Activated CD8-positive, alpha-beta T cell treated with anti-CD3 and anti-CD28 coated beads, Interleukin-2, amount 10 ng/mL, durations not matched to agents 7 days and 5 days (primary cell): ENCODE measurements around the gene PCDHB7. TPM values are rescaled to one million over a fixed set of nuclear protein-coding genes. Genes with fewer than 3 reads are reported as not detected.
"Not testable (repeated sequence)": the region's sequence is repeated elsewhere in the genome, so short reads cannot be mapped to it uniquely, and the experiment has no call there.

Experiments used
- ATAC-seq: fragments of 150-1000 bp; cut with Tn5 transposase; one replicate; pipeline ENCODE4 v1.10.0; 2021; ENCODE audit warnings: moderate library complexity
- CTCF ChIA-PET: fragments of 350-600 bp; sonication (Branson Sonifier 250); formaldehyde crosslinking; loops from one replicate; lab custom pipeline; 2021; ENCODE audit warnings: antibody characterized with exemption; lab: Charles Lee
- POLR2A ChIA-PET: fragments of 350-600 bp; sonication (Branson Sonifier 250); formaldehyde crosslinking; loops from one replicate; lab custom pipeline; 2021; ENCODE audit warnings: antibody characterized with exemption; lab: Charles Lee
- DNase-seq: peaks from one replicate; pipeline ENCODE4 v3.0.0-alpha.2; 2020
- H3K27ac Mint-ChIP-seq: one replicate; pipeline ENCODE4 v1.8.0; 2021; ENCODE audit warnings: mild to moderate bottlenecking, mixed read lengths
- H3K27me3 Mint-ChIP-seq: one replicate; pipeline ENCODE4 v1.8.0; 2021; ENCODE audit warnings: low read depth, mixed read lengths
- H3K36me3 Mint-ChIP-seq: one replicate; pipeline ENCODE4 v1.8.0; 2021; ENCODE audit warnings: low read depth, mixed read lengths
- H3K4me1 Mint-ChIP-seq: one replicate; pipeline ENCODE4 v1.8.0; 2021; ENCODE audit warnings: low read depth, mixed read lengths
- H3K4me3 Mint-ChIP-seq: one replicate; pipeline ENCODE4 v1.8.0; 2021; ENCODE audit warnings: mild to moderate bottlenecking, mixed read lengths
- H3K9me3 Mint-ChIP-seq: one replicate; pipeline ENCODE4 v1.8.0; 2022; ENCODE audit warnings: mixed read lengths; ENCODE audit not compliant: insufficient read depth
- total RNA-seq, 2 experiments: library from RNA; stranded (reverse); gene quantifications; one replicate each; pipeline ENCODE4 v1.2.3, GENCODE V29; 2021

Gene PCDHB7
- total RNA-seq, 2 experiments from 2014 or later: not detected

- CTCF ChIA-PET: interaction anchor here (0.8 to 1.5 kb wide), 8 partner anchors 9 to 377 kb away, joined by 3 to 5 read pairs (median 4); partner anchors contain the start of genes PCDHB14 and PCDHGA1
Observed at GRCh38 chr5:141186897-141187512, 14.6 kb downstream of the PCDHB7 start, which contains the start of gene PCDHB9. Gene PCDHB9, plus strand, starts transcription at chr5:141187161. Its CDS starts 158 bp downstream, at chr5:141187319.

GRCh38 chr5:141188682-141189081 is 16.2 kb downstream of the PCDHB7 start:
- H3K4me3 Mint-ChIP-seq, H3K27me3 Mint-ChIP-seq, POLR2A ChIA-PET, CTCF ChIA-PET, H3K4me1 Mint-ChIP-seq, H3K27ac Mint-ChIP-seq, ATAC-seq, DNase-seq, H3K36me3 Mint-ChIP-seq: not testable (repeated sequence)
- peaks cover 36% of the 10 kb centered on the region for H3K9me3 Mint-ChIP-seq

More at GRCh38 chr5:141186897-141187512, 14.6 kb downstream of the PCDHB7 start, which contains the start of gene PCDHB9:
- Mint-ChIP-seq H3K27ac (no peak within 1 kb of the TSS), H3K9me3 (peaks cover 32% of the 10 kb centered on the region), H3K4me1 (no peaks in the 10 kb centered on the region), H3K4me3 (no peak within 1 kb of the TSS), H3K36me3 (peaks cover 9% of the 10 kb centered on the region), H3K27me3 (peaks cover 4% of the 10 kb centered on the region)
- ATAC-seq (no peak), DNase-seq (peak; percentile 34)
- POLR2A ChIA-PET: no interaction called here

- H3K36me3 Mint-ChIP-seq, DNase-seq, H3K27ac Mint-ChIP-seq, H3K27me3 Mint-ChIP-seq, POLR2A ChIA-PET, ATAC-seq, CTCF ChIA-PET, H3K4me1 Mint-ChIP-seq, H3K4me3 Mint-ChIP-seq: not testable (repeated sequence)
- peaks cover 36% of the 10 kb centered on the region for H3K9me3 Mint-ChIP-seq
Observed at GRCh38 chr5:141189131-141189530, 16.7 kb downstream of the PCDHB7 start.

GRCh38 chr5:141192110-141192725 is 19.8 kb downstream of the PCDHB7 start, which contains the start of gene PCDHB10:
Gene PCDHB10, plus strand, starts transcription at chr5:141192353. Its CDS starts 200 bp downstream, at chr5:141192553.
- ChIA-PET CTCF (interaction anchor here (1.5 to 1.6 kb wide), 2 partner anchors 10 to 229 kb away, joined by 3 to 4 read pairs; partner anchors contain the start of gene PCDHGA11), POLR2A (no interaction called here)
- Mint-ChIP-seq H3K4me1 (no peaks in the 10 kb centered on the region), H3K27me3 (peaks cover 4% of the 10 kb centered on the region), H3K36me3 (peaks cover 3% of the 10 kb centered on the region), H3K4me3 (no peak within 1 kb of the TSS), H3K9me3 (peaks cover 17% of the 10 kb centered on the region), H3K27ac (no peak within 1 kb of the TSS)
- ATAC-seq (no peak), DNase-seq (peak; percentile 33)

GRCh38 chr5:141194332-141194731 is 21.9 kb downstream of the PCDHB7 start:
- H3K36me3 Mint-ChIP-seq, H3K4me1 Mint-ChIP-seq, ATAC-seq, CTCF ChIA-PET, POLR2A ChIA-PET, H3K27ac Mint-ChIP-seq, H3K27me3 Mint-ChIP-seq, H3K4me3 Mint-ChIP-seq, DNase-seq: not testable (repeated sequence)
- peaks cover 12% of the 10 kb centered on the region for H3K9me3 Mint-ChIP-seq

GRCh38 chr5:141196363-141196762 is 23.9 kb downstream of the PCDHB7 start:
- Mint-ChIP-seq H3K9me3 (peaks cover 24% of the 10 kb centered on the region), H3K36me3 (no peaks in the 10 kb centered on the region), H3K27ac (no peak overlapping the region), H3K4me3 (no peak overlapping the region), H3K4me1 (no peaks in the 10 kb centered on the region), H3K27me3 (no peaks in the 10 kb centered on the region)
- DNase-seq (no peak), ATAC-seq (no peak)
- POLR2A ChIA-PET: no interaction called here
- CTCF ChIA-PET: interaction anchor here (1.7 kb wide), 1 partner anchor 9 kb away, joined by 5 read pairs; the partner anchor contains the start of gene PCDHB9

- Mint-ChIP-seq H3K27me3 (no peaks in the 10 kb centered on the region), H3K9me3 (peaks cover 17% of the 10 kb centered on the region), H3K27ac (no peak within 1 kb of the TSS), H3K4me3 (no peak within 1 kb of the TSS), H3K36me3 (no peaks in the 10 kb centered on the region), H3K4me1 (no peaks in the 10 kb centered on the region)
- ChIA-PET CTCF (interaction anchor here (1.5 kb wide), 1 partner anchor 34 kb away, joined by 3 read pairs; no protein-coding TSS in a partner anchor), POLR2A (no interaction called here)
- no peak for DNase-seq
- no peak for ATAC-seq
Observed at GRCh38 chr5:141199359-141200235, 27.2 kb downstream of the PCDHB7 start, which contains the start of gene PCDHB11. Gene PCDHB11, plus strand, starts transcription at chr5:141199627. Its CDS starts 148 bp downstream, at chr5:141199775.

GRCh38 chr5:141201126-141201525 is 28.7 kb downstream of the PCDHB7 start:
- H3K4me1 Mint-ChIP-seq, POLR2A ChIA-PET, H3K36me3 Mint-ChIP-seq, DNase-seq, ATAC-seq, H3K4me3 Mint-ChIP-seq, H3K27ac Mint-ChIP-seq, CTCF ChIA-PET, H3K27me3 Mint-ChIP-seq: not testable (repeated sequence)
- H3K9me3 Mint-ChIP-seq: peaks cover 17% of the 10 kb centered on the region

GRCh38 chr5:141201646-141202045 is 29.2 kb downstream of the PCDHB7 start:
- POLR2A ChIA-PET, H3K27me3 Mint-ChIP-seq, H3K4me1 Mint-ChIP-seq, H3K4me3 Mint-ChIP-seq, H3K36me3 Mint-ChIP-seq, CTCF ChIA-PET, DNase-seq, ATAC-seq: not testable (repeated sequence)
- H3K9me3 Mint-ChIP-seq: peaks cover 17% of the 10 kb centered on the region
- H3K27ac Mint-ChIP-seq: peak overlapping the region; percentile 49

GRCh38 chr5:141208478-141208877 is 36.0 kb downstream of the PCDHB7 start, which contains the start of gene PCDHB12:
Gene PCDHB12, plus strand, starts transcription at chr5:141208719. Its CDS starts 189 bp downstream, at chr5:141208908.
- ChIA-PET POLR2A (no interaction called here), CTCF (interaction anchor here (0.7 kb wide), 1 partner anchor 9 kb away, joined by 3 read pairs; no protein-coding TSS in a partner anchor)
- no peak for DNase-seq
- no peak within 1 kb of the TSS for H3K4me3 Mint-ChIP-seq
- H3K9me3 Mint-ChIP-seq: peaks cover 14% of the 10 kb centered on the region
- peaks cover 5% of the 10 kb centered on the region for H3K36me3 Mint-ChIP-seq
- no peak for ATAC-seq
- no peaks in the 10 kb centered on the region for H3K4me1 Mint-ChIP-seq
- peaks cover 7% of the 10 kb centered on the region for H3K27me3 Mint-ChIP-seq
- H3K27ac Mint-ChIP-seq: no peak within 1 kb of the TSS

- CTCF ChIA-PET, H3K4me3 Mint-ChIP-seq, DNase-seq, H3K36me3 Mint-ChIP-seq, H3K27ac Mint-ChIP-seq, H3K4me1 Mint-ChIP-seq, ATAC-seq, POLR2A ChIA-PET: not testable (repeated sequence)
- Mint-ChIP-seq H3K9me3 (peaks cover 22% of the 10 kb centered on the region), H3K27me3 (peaks cover 16% of the 10 kb centered on the region)
Observed at GRCh38 chr5:141210281-141210680, 37.8 kb downstream of the PCDHB7 start.
